Breast epithelium (tissue), 3 donors: ENCODE measurements around the gene NTSR2.

Experiments used
- CTCF ChIP-seq, 3 donors: fragments of 450-650 bp; IDR thresholded peaks; one replicate each; pipeline ENCODE4 v1.5.1; 2016 to 2017; ENCODE audit warnings: antibody characterized with exemption in 3 of 3, mild to moderate bottlenecking in 3 of 3, moderate library complexity in 3 of 3
- POLR2A ChIP-seq: fragments of 450-650 bp; IDR thresholded peaks from one replicate; pipeline ENCODE4 v1.6.1; 2016; ENCODE audit warnings: antibody characterized with exemption, mild to moderate bottlenecking, moderate library complexity
- POLR2AphosphoS5 ChIP-seq, 3 donors: sonication (generic); formaldehyde crosslinking; IDR thresholded peaks; one replicate each; pipeline ENCODE4 v1.6.1; 2017; ENCODE audit warnings: antibody characterized with exemption in 3 of 3

- TF ChIP-seq CTCF (IDR thresholded peaks at IDR 0.05) (no peak), POLR2A (no peak), POLR2AphosphoS5 (IDR thresholded peaks at IDR 0.05) (no peak)
Observed at GRCh38 chr2:11679486-11680181, 9.6 kb upstream of the NTSR2 start.
